NCI-H2171 treated with DMSO at 0.1 percent for 48 hours (cell line): ENCODE results near the gene FGF8.

Experiments used
- DNase-seq: peaks from one replicate; lab custom pipeline; 2025; lab: John Stamatoyannopoulos, UW

Gene FGF8

DNA sequence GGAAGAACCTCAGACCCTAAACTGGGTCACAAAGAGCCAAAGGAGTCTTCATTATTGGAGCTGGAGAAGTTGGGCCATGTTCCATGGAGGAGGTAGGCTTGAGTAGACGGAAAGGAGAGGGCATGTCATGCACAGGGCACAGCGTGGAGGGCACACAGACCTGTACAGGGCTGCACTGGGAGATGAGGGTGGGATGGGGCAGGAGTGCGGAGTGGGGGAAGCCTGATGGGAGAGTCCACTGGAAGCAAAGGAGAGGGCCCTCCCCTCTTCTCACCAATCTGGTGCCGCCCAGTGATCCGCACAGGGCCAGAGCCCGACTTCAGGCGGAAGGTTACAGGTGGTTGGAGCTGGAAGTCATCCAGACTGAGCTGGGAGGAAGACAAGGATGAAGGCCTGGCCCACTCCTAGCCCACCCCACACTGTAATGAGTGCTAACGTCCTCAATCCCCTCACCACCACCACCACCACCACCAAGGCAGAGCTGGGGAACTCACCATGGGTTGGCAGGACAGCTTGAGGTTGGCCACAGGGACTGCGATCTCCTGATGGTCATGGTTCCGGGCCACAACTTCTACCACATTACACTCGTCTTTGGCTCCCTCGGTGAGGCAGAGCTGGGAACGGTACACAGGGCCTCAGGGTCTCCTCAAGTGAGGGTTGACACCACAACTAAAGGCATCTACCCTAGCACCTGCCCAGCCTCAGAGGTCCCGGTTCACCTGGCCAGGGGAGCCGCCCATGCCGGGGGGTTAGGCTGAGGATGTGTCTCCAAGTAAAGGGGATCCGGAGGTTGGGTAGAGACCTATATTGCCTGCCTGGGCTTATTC, 6.3 kb upstream of the FGF8 start:
- no peak for DNase-seq

- no peak for DNase-seq
Measured at GRCh38 chr10:101781655-101781983, 5.7 kb upstream of the FGF8 start.

DNA sequence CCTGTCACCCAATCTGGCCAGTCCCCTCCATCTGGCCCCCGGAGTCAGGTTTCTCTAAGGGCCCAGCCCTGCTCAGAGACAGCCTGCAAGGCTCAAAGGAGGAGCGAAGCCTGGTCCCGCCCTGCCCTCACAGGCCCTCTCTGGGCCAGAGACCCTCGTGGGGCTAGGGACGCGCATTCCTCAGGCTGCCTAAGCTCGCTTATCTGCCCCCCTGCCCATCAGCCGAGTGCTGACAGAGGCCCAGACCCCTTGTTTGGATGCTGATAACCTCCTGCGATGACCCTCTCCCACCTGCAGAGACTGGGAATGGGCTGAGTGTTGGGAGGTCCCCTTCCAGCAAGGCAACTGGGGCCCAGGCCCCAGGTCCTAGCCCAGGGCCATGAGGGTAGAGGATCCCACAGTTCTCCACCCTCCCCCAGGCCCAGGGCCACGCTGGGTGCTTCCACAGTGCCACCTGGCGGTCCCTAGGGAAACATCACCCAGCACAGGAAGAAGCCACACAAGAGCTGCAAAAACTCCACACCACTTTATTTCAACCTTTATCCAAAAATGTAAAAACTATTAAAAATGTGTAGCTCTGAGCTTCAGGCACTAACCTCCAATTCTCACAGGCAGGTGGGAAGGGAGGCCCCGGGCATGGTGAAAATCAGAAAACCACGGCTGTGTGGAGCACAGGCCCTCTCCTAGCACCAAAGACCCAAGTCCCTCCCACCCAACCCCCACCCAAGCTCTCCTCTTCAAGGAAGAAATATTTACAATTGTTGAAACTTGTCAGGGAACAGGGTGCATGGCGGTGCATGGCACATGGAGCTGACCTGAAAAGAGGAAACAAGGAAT, 5.1 kb upstream of the FGF8 start:
- peak; percentile 70 for DNase-seq

DNA sequence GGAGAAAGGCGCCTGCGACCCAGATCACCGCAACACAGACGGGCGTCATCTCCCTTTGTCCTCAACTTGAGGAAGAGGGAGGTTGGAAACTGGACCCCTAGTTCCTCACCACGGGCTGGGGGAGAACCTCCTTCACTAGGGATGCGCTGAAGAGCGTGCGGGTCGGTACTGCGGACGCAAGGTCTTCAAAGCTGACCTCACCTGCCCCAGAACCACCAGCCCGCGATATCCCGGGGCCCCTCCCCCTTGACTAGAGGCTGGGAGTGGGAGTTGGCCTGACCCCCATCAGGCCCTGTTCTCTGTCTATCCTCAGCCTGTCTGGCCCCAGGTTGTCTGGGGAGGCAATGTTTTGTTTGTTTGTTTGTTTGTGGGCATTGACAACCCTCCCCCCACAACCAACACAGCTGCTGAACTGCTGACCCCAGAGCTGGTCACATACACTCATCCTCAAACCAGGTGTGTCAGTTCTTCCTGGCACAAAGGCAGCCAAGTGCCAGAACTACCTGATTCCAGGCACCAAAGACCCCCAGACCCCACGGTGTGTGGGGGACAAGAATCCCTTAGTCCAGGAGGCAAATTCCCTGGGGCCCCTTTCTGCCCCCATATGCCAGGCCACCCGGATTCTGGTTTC, 4.4 kb upstream of the FGF8 start:
- no peak for DNase-seq

GRCh38 chr10:101779544-101780186, 3.8 kb upstream of the FGF8 start:
- DNase-seq, result peak; percentile 57

GRCh38 chr10:101778781-101779543, 3.0 kb upstream of the FGF8 start:
- DNase-seq, result peak; percentile 69

- no peak for DNase-seq
Measured at GRCh38 chr10:101778151-101778780, 2.4 kb upstream of the FGF8 start.

DNA sequence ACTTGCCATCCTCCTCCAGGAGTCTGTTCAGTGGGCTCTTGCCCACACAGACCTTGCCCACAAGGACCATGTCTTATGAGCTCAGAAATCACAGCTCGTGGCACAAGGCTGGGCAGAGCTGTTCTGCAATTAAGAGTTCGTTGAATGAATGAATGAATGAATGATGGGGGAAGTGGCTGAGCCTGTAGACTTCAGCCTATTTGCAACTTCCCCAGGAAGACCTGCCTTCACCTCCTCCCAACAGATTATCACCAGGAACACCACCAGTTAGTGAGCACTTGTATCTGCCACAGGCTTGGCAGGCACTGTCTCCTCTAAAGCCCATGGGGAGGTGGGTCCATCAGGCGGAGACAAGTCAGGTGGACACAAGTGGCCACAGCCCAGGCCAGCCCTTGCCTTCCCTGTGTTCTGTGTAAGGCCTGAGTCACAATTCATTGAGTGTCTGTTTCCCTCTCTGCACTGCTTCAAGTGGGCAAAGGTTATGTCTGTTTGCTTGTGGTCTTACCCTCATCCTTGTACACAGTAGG, 1.8 kb upstream of the FGF8 start:
- no peak for DNase-seq

DNA sequence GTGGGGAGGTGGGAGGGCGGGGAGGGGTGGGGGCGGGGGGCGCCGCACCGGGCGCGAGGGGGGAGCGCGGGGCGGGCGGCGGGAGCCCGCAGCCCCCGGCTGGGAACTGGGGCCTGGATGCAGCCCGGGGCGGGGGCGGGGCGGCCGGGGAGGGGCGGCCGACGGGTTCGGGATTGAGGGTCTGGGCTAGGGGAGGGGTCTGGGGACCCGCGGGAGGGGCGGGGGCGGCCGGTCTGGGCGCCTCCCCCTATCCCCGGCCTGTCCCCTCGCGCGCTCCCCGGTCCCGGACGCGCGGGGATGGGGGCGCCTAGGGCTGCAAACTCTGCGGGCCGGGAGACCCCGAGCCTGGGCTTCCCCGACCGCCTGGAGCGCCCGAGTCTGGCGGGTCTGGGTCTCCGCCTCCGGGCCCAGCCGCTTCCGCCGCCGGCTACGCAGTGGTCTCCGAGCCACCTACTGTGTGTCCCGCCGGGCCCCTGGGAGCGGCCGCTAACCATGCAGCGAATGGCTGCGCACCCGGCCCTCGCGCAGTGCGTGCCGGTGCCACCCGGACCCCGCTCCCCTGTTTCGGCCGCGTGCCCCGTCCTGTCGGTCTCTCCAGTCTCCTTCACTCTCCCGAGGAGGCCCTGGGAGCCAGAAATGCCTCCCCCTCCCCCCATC, 375 bp upstream of the FGF8 start:
- DNase-seq, result no peak

GRCh38 chr10:101774589-101775272, 1.2 kb downstream of the FGF8 start:
- no peak for DNase-seq

- DNase-seq, result no peak
Measured at GRCh38 chr10:101773923-101774588, 1.9 kb downstream of the FGF8 start.

DNA sequence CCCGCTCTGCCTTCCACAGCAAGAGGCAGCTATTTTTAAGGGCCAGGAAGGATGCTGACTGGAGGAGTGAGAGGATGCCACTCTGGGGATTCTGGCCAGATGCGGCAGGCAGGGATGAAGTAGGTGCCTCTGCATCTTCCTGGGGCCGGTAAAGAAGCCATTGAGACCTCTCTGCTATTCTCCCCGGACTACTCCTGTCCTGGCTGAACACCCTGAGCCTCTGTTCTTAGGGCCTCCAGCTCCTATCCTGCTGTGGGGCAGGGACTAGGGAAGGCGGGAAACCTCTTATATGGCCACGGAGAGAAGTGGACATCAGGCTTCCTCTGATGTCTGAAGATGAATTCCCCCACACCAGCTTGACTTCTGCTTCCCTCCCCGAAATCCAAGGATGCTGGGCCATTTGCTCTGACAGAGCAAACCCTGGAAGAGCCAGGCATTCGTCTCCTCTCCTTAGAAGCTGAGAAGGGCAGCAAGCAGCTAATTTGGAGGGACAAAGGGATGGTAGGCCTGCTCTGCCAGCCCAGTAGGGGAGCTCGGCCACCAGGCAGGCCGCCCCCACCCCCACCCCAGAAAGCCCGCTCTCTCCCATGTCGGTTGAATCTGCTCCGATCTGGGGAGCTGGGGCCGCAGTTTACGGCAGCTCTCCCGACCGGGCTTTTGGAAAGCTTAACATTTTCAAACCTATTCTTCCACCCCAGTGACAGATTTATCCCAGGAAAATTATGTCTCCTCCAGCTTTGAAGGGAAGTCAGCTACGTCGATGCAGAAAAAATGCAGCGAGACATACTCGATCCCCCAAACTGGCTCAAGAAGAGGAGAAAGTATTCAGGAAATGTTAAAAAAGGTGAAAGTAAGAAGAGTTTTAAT, 2.8 kb downstream of the FGF8 start:
- no peak for DNase-seq

- DNase-seq, result no peak
Measured at GRCh38 chr10:101772017-101772894, 3.7 kb downstream of the FGF8 start.

- DNase-seq, result no peak
Measured at GRCh38 chr10:101771380-101771779, 4.5 kb downstream of the FGF8 start.

DNA sequence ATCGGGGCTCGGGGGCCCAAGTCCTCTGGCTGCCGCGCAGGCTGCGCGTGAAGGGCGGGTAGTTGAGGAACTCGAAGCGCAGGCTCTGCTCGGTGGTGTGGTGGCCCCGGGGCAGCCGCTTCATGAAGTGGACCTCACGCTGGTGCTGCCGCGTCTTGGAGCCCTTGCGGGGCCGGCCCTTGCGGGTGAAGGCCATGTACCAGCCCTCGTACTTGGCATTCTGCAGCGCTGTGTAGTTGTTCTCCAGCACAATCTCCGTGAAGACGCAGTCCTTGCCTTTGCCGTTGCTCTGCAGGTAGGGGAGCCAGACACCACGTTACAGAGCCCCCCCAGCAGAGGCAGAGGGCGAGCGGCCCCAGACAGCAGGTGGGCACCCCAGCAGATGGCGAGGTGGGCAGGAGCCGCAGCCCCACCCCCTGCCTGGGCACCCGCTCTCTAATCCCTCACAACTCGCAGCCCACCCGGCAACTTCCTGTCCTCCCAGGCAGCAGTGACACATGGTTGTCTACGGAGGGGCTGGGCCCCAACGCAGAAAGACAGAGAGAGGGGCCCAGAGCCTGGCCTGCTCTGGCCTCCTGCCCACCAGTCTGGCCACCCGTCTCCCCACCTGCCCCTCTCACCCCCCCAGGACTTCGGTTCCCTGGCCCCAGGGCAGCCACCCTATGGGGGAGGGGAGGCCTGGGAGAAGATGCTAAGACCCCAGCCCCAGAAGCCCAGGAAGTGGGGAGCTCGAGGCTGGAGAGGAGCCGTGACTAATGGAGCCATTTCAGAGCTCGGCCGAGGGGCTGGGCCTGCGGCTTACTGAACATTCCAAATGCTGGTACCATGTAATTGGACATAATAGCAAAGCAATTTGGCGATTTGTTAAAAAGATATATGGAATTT, 5.3 kb downstream of the FGF8 start:
- no peak for DNase-seq

GRCh38 chr10:101769541-101770180, 6.3 kb downstream of the FGF8 start:
- DNase-seq, result no peak
